ENCODE measurements around the gene CBFA2T3. TPM values are rescaled to one million over a fixed set of nuclear protein-coding genes. Genes with fewer than 3 reads are reported as not detected.

Gene CBFA2T3
- total and polyA plus RNA-seq, 2 donors (not counting 1 experiment from before 2014, with no cell fraction given): 40.8 to 58.3 TPM

DNA sequence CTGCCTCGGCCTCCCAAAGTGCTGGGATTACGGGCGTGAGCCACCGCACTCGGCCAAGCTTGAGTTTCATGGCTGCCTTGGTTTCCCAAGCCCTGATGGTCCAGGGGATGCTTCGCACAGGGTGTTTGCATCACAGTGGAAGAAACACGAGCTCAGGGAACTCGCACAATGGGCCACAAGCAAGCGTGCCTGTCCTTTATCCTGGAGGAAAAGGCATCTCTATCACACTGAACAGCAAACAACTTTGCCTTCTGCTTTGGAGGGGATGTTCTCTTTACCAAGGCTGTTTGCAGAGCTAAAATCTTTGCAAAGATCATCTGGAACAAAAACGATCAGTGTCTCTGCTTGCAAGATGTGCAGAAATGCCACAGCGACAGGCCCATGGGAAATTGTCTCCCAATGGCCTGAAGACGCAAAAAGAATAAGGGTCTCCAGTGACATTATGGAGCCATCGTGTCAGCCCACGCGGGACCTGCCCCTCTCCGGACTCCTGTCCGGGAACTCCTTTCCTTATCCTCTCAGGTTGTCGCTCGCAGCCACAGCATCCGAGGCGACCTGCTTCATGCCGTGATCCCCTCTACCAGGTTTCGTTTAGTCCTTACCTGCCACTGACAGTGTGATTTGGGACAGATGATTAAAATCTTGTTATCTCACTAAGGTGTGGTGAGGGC lies 44.1 kb upstream of the CBFA2T3 start:
- no peak overlapping the region for H3K4me3 ChIP-seq (ENCODE audit: control extremely low read depth in 1 of 5, extremely low read depth in 1 of 5, insufficient read depth in 1 of 5, low read depth in 2 of 5, low read length in 4 of 5)
- H3K4me2 ChIP-seq (replicated peaks; ENCODE audit: low read depth, low read length, poor library complexity, severe bottlenecking): no peak overlapping the region
- no peaks in the 10 kb centered on the region for H3K4me1 Mint-ChIP-seq
- no peaks in the 10 kb centered on the region for H4K20me1 ChIP-seq (ENCODE audit: control insufficient read depth, insufficient read depth, low read length, poor library complexity, severe bottlenecking)
- H3K9me3 ChIP-seq (ENCODE audit: control extremely low read depth in 1 of 3, control insufficient read depth in 2 of 3, insufficient read depth in 1 of 3, low read length in 2 of 3): peaks cover 1 to 22% (median 5%) of the 10 kb centered on the region in 3 donors
- no peak for ATAC-seq (ENCODE audit: low read depth)
- no peaks in the 10 kb centered on the region for H3K36me3 ChIP-seq (replicated peaks in 1 of 2; ENCODE audit: control extremely low read depth in 1 of 2, control insufficient read depth in 1 of 2, extremely low read depth in 1 of 2, insufficient read depth in 2 of 2, low read length in 1 of 2)
- POLR2A ChIA-PET: no interaction called here
- H3K4me3 Mint-ChIP-seq: no peak overlapping the region
- no peak overlapping the region for H3K9ac ChIP-seq (ENCODE audit: low read length)
- no peaks in the 10 kb centered on the region for H3K9me3 Mint-ChIP-seq (ENCODE audit: insufficient read depth)
- peaks cover 13% of the 10 kb centered on the region for H3K27me3 Mint-ChIP-seq
- no peak overlapping the region for H2AFZ ChIP-seq (ENCODE audit: insufficient read depth, low read depth, low read length, poor library complexity, severe bottlenecking)
- H3K4me1 ChIP-seq (ENCODE audit: control insufficient read depth in 2 of 2, insufficient read depth in 2 of 2, low read length in 2 of 2): no peaks in the 10 kb centered on the region
- no peak overlapping the region for H3K27ac ChIP-seq (ENCODE audit: low read length in 2 of 2)
- DNase-seq: no peak
- no peak overlapping the region for H3K27ac Mint-ChIP-seq
- intact Hi-C loops (cut with micrococcal nuclease): no loop called here
- peaks cover 0 to 10% (median 1%) of the 10 kb centered on the region in 4 experiments for H3K27me3 ChIP-seq (replicated peaks in 1 of 4; ENCODE audit: control extremely low read depth in 1 of 4, control insufficient read depth in 3 of 4, insufficient read depth in 4 of 4, low read length in 3 of 4)
- 96% methylated on average over 18 of the region's 23 CpGs for WGBS (ENCODE audit: insufficient coverage)
- CTCF ChIA-PET: no interaction called here
- H3K79me2 ChIP-seq (ENCODE audit: control insufficient read depth, insufficient read depth, low read length): no peaks in the 10 kb centered on the region
- TF ChIP-seq, protein P1, sequence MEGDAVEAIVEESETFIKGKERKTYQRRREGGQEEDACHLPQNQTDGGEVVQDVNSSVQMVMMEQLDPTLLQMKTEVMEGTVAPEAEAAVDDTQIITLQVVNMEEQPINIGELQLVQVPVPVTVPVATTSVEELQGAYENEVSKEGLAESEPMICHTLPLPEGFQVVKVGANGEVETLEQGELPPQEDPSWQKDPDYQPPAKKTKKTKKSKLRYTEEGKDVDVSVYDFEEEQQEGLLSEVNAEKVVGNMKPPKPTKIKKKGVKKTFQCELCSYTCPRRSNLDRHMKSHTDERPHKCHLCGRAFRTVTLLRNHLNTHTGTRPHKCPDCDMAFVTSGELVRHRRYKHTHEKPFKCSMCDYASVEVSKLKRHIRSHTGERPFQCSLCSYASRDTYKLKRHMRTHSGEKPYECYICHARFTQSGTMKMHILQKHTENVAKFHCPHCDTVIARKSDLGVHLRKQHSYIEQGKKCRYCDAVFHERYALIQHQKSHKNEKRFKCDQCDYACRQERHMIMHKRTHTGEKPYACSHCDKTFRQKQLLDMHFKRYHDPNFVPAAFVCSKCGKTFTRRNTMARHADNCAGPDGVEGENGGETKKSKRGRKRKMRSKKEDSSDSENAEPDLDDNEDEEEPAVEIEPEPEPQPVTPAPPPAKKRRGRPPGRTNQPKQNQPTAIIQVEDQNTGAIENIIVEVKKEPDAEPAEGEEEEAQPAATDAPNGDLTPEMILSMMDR (IDR thresholded peaks at IDR 0.05): no peak
- no peak for TF ChIP-seq EZH2 (IDR thresholded peaks at IDR 0.05; ENCODE audit: borderline replicate concordance, insufficient read depth, low read depth, low read length, poor library complexity, severe bottlenecking)

DNA sequence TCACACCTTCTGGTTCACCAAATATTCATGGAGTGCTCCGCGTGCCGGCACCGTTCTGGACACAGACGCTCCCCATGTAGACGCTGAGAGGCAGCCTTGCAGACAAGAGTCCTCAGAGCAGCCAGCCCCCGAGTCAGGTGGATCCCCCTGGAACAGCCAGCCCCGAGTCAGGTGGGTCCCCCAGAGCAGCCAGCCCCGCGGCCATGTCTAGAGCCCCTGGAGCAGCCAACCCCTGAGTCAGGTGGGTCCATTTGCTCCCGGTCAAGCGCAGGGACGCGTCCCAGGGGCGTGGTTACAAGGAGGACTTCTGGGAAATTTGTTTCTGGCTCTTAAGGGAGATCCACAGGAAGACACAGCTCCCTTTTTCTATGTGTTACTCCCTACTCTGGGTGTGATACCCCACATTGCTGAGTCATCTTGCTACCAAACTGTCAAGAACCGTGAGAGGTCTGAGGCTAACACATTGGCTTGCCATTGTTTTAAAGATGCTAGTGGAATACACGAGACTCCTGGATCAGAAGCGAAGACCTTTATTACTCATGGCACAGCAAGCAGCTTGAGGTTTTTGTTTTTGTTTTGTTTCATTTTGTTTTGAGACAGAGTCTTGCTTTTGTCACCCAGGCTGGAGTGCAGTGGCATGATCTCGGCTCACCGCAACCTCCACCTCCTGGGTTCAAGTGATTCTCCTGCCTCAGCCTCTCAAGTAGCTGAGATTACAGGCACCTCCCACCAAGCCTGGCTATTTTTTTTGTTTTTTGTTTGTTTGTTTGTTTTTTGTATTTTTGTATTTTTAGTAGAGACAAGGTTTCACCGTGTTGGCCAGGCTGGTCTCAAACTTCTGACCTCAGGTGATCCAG lies 43.3 kb upstream of the CBFA2T3 start:
- H4K20me1 ChIP-seq (ENCODE audit: control insufficient read depth, insufficient read depth, low read length, poor library complexity, severe bottlenecking): no peaks in the 10 kb centered on the region
- no peak overlapping the region for H3K27ac ChIP-seq (ENCODE audit: low read length in 2 of 2)
- CTCF ChIA-PET: no interaction called here
- H3K79me2 ChIP-seq (ENCODE audit: control insufficient read depth, insufficient read depth, low read length): no peaks in the 10 kb centered on the region
- H3K9me3 ChIP-seq (ENCODE audit: control extremely low read depth in 1 of 3, control insufficient read depth in 2 of 3, insufficient read depth in 1 of 3, low read length in 2 of 3): peaks cover 0 to 21% (median 0%) of the 10 kb centered on the region in 3 donors
- Mint-ChIP-seq H3K9me3 (ENCODE audit: insufficient read depth) (no peaks in the 10 kb centered on the region), H3K4me3 (no peak overlapping the region), H3K27me3 (peaks cover 13% of the 10 kb centered on the region), H3K27ac (no peak overlapping the region), H3K4me1 (no peaks in the 10 kb centered on the region)
- no peak overlapping the region for H3K9ac ChIP-seq (ENCODE audit: low read length)
- POLR2A ChIA-PET: no interaction called here
- TF ChIP-seq EZH2 (IDR thresholded peaks at IDR 0.05; ENCODE audit: borderline replicate concordance, insufficient read depth, low read depth, low read length, poor library complexity, severe bottlenecking): no peak
- TF ChIP-seq, protein P1 (IDR thresholded peaks at IDR 0.05): no peak
- no peaks in the 10 kb centered on the region for H3K4me1 ChIP-seq (ENCODE audit: control insufficient read depth in 2 of 2, insufficient read depth in 2 of 2, low read length in 2 of 2)
- no peak overlapping the region for H3K4me2 ChIP-seq (replicated peaks; ENCODE audit: low read depth, low read length, poor library complexity, severe bottlenecking)
- no peak overlapping the region for H3K4me3 ChIP-seq (ENCODE audit: control extremely low read depth in 1 of 5, extremely low read depth in 1 of 5, insufficient read depth in 1 of 5, low read depth in 2 of 5, low read length in 4 of 5)
- intact Hi-C loops (cut with micrococcal nuclease): no loop called here
- H3K36me3 ChIP-seq (replicated peaks in 1 of 2; ENCODE audit: control extremely low read depth in 1 of 2, control insufficient read depth in 1 of 2, extremely low read depth in 1 of 2, insufficient read depth in 2 of 2, low read length in 1 of 2): no peaks in the 10 kb centered on the region
- H3K27me3 ChIP-seq (replicated peaks in 1 of 4; ENCODE audit: control extremely low read depth in 1 of 4, control insufficient read depth in 3 of 4, insufficient read depth in 4 of 4, low read length in 3 of 4): peaks cover 0 to 15% (median 3%) of the 10 kb centered on the region in 4 experiments
- DNase-seq: no peak
- no peak overlapping the region for H2AFZ ChIP-seq (ENCODE audit: insufficient read depth, low read depth, low read length, poor library complexity, severe bottlenecking)
- 86% methylated on average over 16 of the region's 21 CpGs for WGBS (ENCODE audit: insufficient coverage)
- no peak for ATAC-seq (ENCODE audit: low read depth)

All from B cell (primary cell).